Keratinocyte (primary cell): ENCODE data around the gene TUBB2B.
A peak's percentile ranks its signal among the peaks of the same experiment; 100 is the strongest.

Experiments used
- EZH2 ChIP-seq: IDR thresholded peaks from one replicate; pipeline ENCODE4 v1.6.1; 2012; ENCODE audit warnings: inconsistent platforms, mild to moderate bottlenecking, low read length, moderate library complexity
- TF ChIP-seq, protein P1 (sequence below), 3 experiments: IDR thresholded peaks in 1 of 3; conservative IDR thresholded peaks in 1 of 3; optimal IDR thresholded peaks in 1 of 3; 2 replicates in 2 of 3; 3 replicates in 1 of 3; pipeline versions ENCODE3 to v1.5.1; 2011; ENCODE audit warnings: low read length in 3 of 3, mild to moderate bottlenecking in 3 of 3, moderate library complexity in 2 of 3, control low read depth in 1 of 3, inconsistent platforms in 1 of 3; ENCODE audit not compliant: insufficient read depth in 2 of 3; ENCODE audit errors: extremely low read depth in 1 of 3

DNA sequence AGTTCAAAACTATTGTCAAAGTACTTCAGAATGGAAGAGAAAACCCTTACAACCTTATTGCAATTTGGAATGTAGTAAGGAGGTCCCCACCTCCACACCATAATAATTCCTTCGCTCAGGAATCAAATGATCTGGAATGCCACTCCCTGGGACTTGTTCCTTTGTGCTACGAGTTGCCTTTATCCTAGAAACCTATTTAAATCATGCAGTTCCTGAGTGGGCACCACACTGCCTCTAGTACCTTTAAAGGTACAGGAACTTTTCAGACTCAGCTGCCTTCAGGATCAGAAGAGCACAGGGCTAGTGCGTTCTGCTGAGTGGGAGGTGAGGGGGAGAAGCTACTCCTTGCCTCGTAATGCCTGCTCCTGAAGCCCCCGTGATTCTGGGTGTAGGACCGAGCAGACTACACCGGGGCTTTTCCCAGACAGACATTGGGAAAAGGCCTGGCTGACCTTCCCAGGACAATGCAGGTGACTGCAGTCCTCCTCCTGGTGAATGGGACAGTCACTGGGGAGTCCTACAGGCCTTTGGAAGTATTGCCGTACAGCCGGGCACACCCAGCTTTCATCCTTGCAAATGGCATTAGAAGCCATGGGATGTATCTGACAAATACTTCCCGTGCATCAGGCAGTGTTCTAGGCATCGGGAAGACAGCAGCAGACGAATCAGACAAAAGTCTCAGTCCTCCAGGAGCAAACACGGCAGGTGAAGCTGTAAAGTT lies 11.8 kb upstream of the TUBB2B start:
- TF ChIP-seq, protein P1, sequence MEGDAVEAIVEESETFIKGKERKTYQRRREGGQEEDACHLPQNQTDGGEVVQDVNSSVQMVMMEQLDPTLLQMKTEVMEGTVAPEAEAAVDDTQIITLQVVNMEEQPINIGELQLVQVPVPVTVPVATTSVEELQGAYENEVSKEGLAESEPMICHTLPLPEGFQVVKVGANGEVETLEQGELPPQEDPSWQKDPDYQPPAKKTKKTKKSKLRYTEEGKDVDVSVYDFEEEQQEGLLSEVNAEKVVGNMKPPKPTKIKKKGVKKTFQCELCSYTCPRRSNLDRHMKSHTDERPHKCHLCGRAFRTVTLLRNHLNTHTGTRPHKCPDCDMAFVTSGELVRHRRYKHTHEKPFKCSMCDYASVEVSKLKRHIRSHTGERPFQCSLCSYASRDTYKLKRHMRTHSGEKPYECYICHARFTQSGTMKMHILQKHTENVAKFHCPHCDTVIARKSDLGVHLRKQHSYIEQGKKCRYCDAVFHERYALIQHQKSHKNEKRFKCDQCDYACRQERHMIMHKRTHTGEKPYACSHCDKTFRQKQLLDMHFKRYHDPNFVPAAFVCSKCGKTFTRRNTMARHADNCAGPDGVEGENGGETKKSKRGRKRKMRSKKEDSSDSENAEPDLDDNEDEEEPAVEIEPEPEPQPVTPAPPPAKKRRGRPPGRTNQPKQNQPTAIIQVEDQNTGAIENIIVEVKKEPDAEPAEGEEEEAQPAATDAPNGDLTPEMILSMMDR (optimal IDR thresholded peaks at IDR 0.05 in 1 of 3, IDR thresholded peaks at IDR 0.05 in 1 of 3, conservative IDR thresholded peaks at IDR 0.05 in 1 of 3; ENCODE audit: extremely low read depth in 1 of 3, insufficient read depth in 2 of 3, low read length in 3 of 3): peak in 2 of 3 experiments; percentile 30 to 36
- no peak for TF ChIP-seq EZH2
